OCI-LY3 (cell line): ENCODE results near the gene MXI1.

ENCODE experiments used
- CTCF ChIP-seq: fragments of 200-600, 300-600 bp; sonication (generic); IDR thresholded peaks from 2 replicates; pipeline ENCODE4 v1.5.1; 2014; ENCODE audit warnings: antibody characterized with exemption, low read length, low read depth
- EZH2phosphoT487 ChIP-seq: fragments of 200-600 bp; shearing (Covaris generic); IDR thresholded peaks from 2 replicates; pipeline ENCODE4 v1.6.1; 2018; ENCODE audit warnings: antibody characterized with exemption, mixed run types, low read depth

GRCh38 chr10:110221044-110221720, 13.8 kb downstream of the MXI1 start:
- TF ChIP-seq CTCF (no peak), EZH2phosphoT487 (no peak)
